Thyroid gland (tissue), 4 donors: Measurements from ENCODE around the gene LIPH. TPM values are rescaled to one million over a fixed set of nuclear protein-coding genes. Genes with fewer than 3 reads are reported as not detected.

Source experiments
- DNase-seq, 2 donors: peaks; one replicate each; pipeline ENCODE4 v3.0.0-alpha.2; 2019
- H3K27ac ChIP-seq, 3 donors: fragments of 200-600 bp; sonication (generic); 1 replicate in 2 of 3; 2 replicates in 1 of 3; pipeline ENCODE4 v1.5.1; 2016 to 2019; ENCODE audit warnings: mild to moderate bottlenecking in 1 of 3, moderate library complexity in 1 of 3
- H3K27me3 ChIP-seq: fragments of 200-600 bp; sonication (generic); one replicate; pipeline ENCODE4 v1.5.1; 2019
- H3K36me3 ChIP-seq, 2 donors: fragments of 200-600 bp; sonication (generic); one replicate each; pipeline ENCODE4 v1.5.1; 2016 to 2019
- H3K4me1 ChIP-seq, 2 donors: fragments of 200-600 bp; sonication (generic); one replicate each; pipeline ENCODE4 v1.5.1; 2017 to 2019
- H3K4me3 ChIP-seq, 3 donors: fragments of 200-600 bp; sonication (generic); replicated peaks in 1 of 3; 1 replicate in 2 of 3; 2 replicates in 1 of 3; pipeline ENCODE4 v1.5.1; 2016; ENCODE audit warnings: mild to moderate bottlenecking in 1 of 3
- H3K9me3 ChIP-seq: fragments of 200-600 bp; sonication (generic); one replicate; pipeline ENCODE4 v1.5.1; 2017
- CTCF ChIP-seq, 6 experiments: fragments of 200-600 bp in 3 of 6; fragments of 450-650 bp in 3 of 6; sonication (generic) in 3 of 6; IDR thresholded peaks; one replicate each; pipeline ENCODE4 v1.5.1; 2016 to 2019; ENCODE audit warnings: antibody characterized with exemption in 6 of 6, mild to moderate bottlenecking in 2 of 6, inconsistent platforms in 1 of 6, moderate library complexity in 1 of 6
- POLR2A ChIP-seq, 2 donors: fragments of 450-650 bp; IDR thresholded peaks; one replicate each; pipeline ENCODE4 v1.6.1; 2017; ENCODE audit warnings: antibody characterized with exemption in 2 of 2, mild to moderate bottlenecking in 2 of 2, moderate library complexity in 1 of 2
- WGBS, 2 donors: methylation state at CpG; one replicate each; pipeline ENCODE4 v1.1.5; 2017; 5-methylcytosine and 5-hydroxymethylcytosine counted together
- intact Hi-C: fragments of 100-400 bp; cut with DNase I; formaldehyde crosslinking; loops from one replicate; pipeline ENCODE4 v1.15.1; 2023
- total RNA-seq, 4 donors: library from RNA; depleted of rRNA; stranded (reverse); fragments of >200 nt; gene quantifications; one replicate each; pipeline ENCODE4 v1.2.3, GENCODE V29; 2016

The LIPH gene
- total RNA-seq, 4 donors from 2014 or later: 0.13 to 0.81 (median 0.29) TPM; not detected in 1

GRCh38 chr3:185585518-185585858 is 33.1 kb upstream of the LIPH start:
- H3K9me3 ChIP-seq: no peaks in the 10 kb centered on the region
- H3K4me1 ChIP-seq: peaks cover 12 to 19% of the 10 kb centered on the region in 2 donors
- no peaks in the 10 kb centered on the region for H3K27me3 ChIP-seq
- WGBS, 2 donors: 39 to 48% methylated on average over 9 of the region's 9 CpGs
- H3K4me3 ChIP-seq: peak overlapping the region in 1 of 3 donors; percentile 98
- H3K36me3 ChIP-seq: no peaks in the 10 kb centered on the region
- intact Hi-C loops: loop anchor here (10.0 kb wide), 1 partner anchor 91 kb away; the partner anchor contains the start of gene TMEM41A
- no peak for DNase-seq
- no peak for TF ChIP-seq POLR2A (IDR thresholded peaks at IDR 0.05)
- TF ChIP-seq CTCF (IDR thresholded peaks at IDR 0.05): no peak
- H3K27ac ChIP-seq: peak overlapping the region; percentile 30 to 97 (median 67)

DNA sequence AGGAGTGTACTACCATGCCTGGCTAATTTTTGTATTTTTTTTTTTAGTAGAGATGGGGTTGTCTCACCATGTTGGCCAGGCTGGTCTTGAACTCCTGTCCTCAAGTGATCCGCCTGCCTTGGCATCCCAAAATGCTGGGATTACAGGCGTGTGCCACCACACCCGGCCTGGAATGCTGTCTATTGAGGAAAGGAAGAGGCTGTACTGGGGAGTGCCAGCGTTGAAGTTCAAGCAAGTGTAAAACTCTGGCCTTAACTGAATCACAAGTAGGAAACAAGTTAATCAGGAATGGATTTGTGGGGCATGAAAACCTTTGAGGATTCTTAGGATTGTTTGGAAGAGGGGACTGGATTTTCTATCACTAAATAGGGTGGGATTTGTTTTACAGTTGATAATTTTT is 32.3 kb upstream of the LIPH start:
- no peak for DNase-seq
- H3K9me3 ChIP-seq: no peaks in the 10 kb centered on the region
- intact Hi-C loops: loop anchor here (10.0 kb wide), 1 partner anchor 90 kb away; the partner anchor contains the start of gene TMEM41A
- H3K4me3 ChIP-seq: no peak overlapping the region
- TF ChIP-seq POLR2A (IDR thresholded peaks at IDR 0.05) (no peak), CTCF (IDR thresholded peaks at IDR 0.05) (no peak)
- H3K27me3 ChIP-seq: no peaks in the 10 kb centered on the region
- no peaks in the 10 kb centered on the region for H3K36me3 ChIP-seq
- no peak overlapping the region for H3K27ac ChIP-seq
- WGBS, 2 donors: 88 to 95% methylated on average over 4 of the region's 4 CpGs
- H3K4me1 ChIP-seq: peaks cover 12 to 18% of the 10 kb centered on the region in 2 donors

DNA sequence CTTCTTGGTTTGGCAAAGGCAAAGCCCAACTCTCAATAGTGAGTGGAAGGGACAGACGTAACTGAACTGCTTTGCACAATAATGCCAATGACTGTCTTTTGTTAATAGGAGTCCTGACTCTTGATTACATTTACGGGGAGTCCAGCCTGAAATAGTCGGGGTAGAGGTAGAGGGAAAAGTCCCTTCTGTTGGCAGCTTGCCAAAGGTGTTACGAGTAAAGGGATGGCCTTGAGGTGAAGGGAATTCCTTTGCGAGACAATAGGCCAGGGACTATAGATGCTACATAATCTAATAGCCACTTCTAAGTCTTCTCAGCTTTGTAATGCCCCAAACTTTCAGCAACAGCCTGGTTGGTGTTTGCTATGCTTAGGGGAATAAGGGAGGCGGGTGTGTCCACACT is 31.5 kb upstream of the LIPH start:
- Histone ChIP-seq H3K36me3 (no peaks in the 10 kb centered on the region), H3K9me3 (no peaks in the 10 kb centered on the region), H3K27ac (no peak overlapping the region), H3K27me3 (no peaks in the 10 kb centered on the region), H3K4me3 (no peak overlapping the region), H3K4me1 (peaks cover 12 to 14% of the 10 kb centered on the region in 2 donors)
- DNase-seq: no peak
- 71 to 78% methylated on average over 6 of the region's 6 CpGs for WGBS, 2 donors
- TF ChIP-seq CTCF (IDR thresholded peaks at IDR 0.05): no peak
- intact Hi-C loops: loop anchor here (10.0 kb wide), 1 partner anchor 89 kb away; the partner anchor contains the start of gene TMEM41A

DNA sequence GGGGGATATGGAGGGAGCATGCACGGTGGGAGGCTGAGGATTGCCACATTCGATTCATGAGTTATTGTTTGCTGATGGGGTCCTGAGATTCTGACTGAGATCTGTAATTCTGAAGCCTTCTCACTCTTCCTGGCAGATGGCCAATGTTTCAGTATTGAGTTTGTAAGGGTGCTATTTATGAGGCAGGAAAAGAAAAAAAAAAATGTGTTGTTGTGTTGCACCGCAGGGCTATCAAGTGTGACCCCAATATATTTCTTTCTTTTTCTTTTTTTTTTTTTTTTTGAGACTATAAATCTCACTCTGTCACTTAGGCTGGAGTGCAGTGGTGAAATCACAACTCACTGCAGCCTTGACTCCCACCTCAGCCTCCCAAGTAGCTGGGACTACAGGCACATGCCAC is 30.5 kb upstream of the LIPH start:
- Histone ChIP-seq H3K4me1 (peaks cover 10 to 12% of the 10 kb centered on the region in 2 donors), H3K36me3 (no peaks in the 10 kb centered on the region), H3K9me3 (no peaks in the 10 kb centered on the region), H3K27ac (no peak overlapping the region), H3K27me3 (no peaks in the 10 kb centered on the region), H3K4me3 (no peak overlapping the region)
- WGBS, 2 donors: 32 to 42% methylated on average over 3 of the region's 3 CpGs
- TF ChIP-seq CTCF (IDR thresholded peaks at IDR 0.05) (no peak), POLR2A (IDR thresholded peaks at IDR 0.05) (no peak)
- intact Hi-C loops: loop anchor here (10.0 kb wide), 1 partner anchor 88 kb away; the partner anchor contains the start of gene TMEM41A
- DNase-seq: no peak

DNA sequence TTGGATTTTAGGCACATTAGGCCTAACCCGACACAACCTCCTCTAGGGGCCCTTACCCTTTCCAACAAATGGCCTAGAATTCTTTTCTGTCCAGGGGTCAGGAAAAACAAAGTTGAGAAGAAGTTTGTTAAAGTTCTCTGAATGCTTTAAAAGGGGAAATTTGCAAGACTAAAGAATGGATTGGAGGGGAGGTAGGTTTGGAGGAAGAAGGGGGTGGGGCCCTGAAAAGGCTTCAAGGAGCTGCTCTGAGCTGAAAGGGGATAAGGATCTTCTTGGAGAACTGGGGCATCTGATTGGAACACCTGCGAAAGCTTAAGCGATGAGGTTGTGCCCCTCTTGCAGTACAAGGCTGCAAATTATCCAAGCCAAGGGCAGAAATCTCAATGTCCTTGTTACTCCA is 29.8 kb upstream of the LIPH start:
- Histone ChIP-seq H3K27ac (no peak overlapping the region), H3K9me3 (no peaks in the 10 kb centered on the region), H3K27me3 (no peaks in the 10 kb centered on the region), H3K4me3 (no peak overlapping the region), H3K4me1 (peaks cover 10 to 11% of the 10 kb centered on the region in 2 donors), H3K36me3 (no peaks in the 10 kb centered on the region)
- no peak for DNase-seq
- TF ChIP-seq CTCF (IDR thresholded peaks at IDR 0.05) (no peak), POLR2A (IDR thresholded peaks at IDR 0.05) (no peak)
- WGBS, 2 donors: 55 to 63% methylated on average over 3 of the region's 3 CpGs
- intact Hi-C loops: loop anchor here (10.0 kb wide), 1 partner anchor 87 kb away; the partner anchor contains the start of gene TMEM41A
